HG02759 (cell line): Measurements from ENCODE around the gene FN3K.

ENCODE experiments used
- ATAC-seq: cut with Tn5 transposase; IDR thresholded peaks from one replicate; pipeline ENCODE4 v1.9.1; 2021; ENCODE audit warnings: mild to moderate bottlenecking, moderate library complexity; ENCODE audit not compliant: unreplicated experiment

Gene FN3K

GRCh38 chr17:82793974-82794630, 58.7 kb downstream of the FN3K start:
- no peak for ATAC-seq

GRCh38 chr17:82794781-82795482, 59.5 kb downstream of the FN3K start:
- ATAC-seq, result no peak

GRCh38 chr17:82795615-82796014, 60.2 kb downstream of the FN3K start:
- no peak for ATAC-seq

GRCh38 chr17:82797061-82797460, 61.6 kb downstream of the FN3K start:
- no peak for ATAC-seq

GRCh38 chr17:82798752-82799151, 63.3 kb downstream of the FN3K start:
- ATAC-seq, result no peak

GRCh38 chr17:82799591-82799990, 64.2 kb downstream of the FN3K start:
- ATAC-seq, result no peak
